Ishikawa (cell line): ENCODE measurements around the gene BRAT1.

Experiments
- CEBPB ChIP-seq: IDR thresholded peaks from 2 replicates; pipeline ENCODE4 v1.6.1; 2012
- CREB1 ChIP-seq: IDR thresholded peaks from 2 replicates; pipeline ENCODE4 v1.6.1; 2012; ENCODE audit warnings: low read depth
- EGR1 ChIP-seq: IDR thresholded peaks from 2 replicates; pipeline ENCODE4 v1.6.1; 2012
- EP300 ChIP-seq: IDR thresholded peaks from 2 replicates; pipeline ENCODE4 v1.6.1; 2012; ENCODE audit warnings: borderline replicate concordance
- MAX ChIP-seq: IDR thresholded peaks from 2 replicates; pipeline ENCODE4 v1.6.1; 2012
- NFIC ChIP-seq: IDR thresholded peaks from 2 replicates; pipeline ENCODE4 v1.6.1; 2012
- REST ChIP-seq: IDR thresholded peaks from 2 replicates; pipeline ENCODE4 v1.6.1; 2012; ENCODE audit warnings: low read depth, mild to moderate bottlenecking
- TAF1 ChIP-seq: IDR thresholded peaks from 2 replicates; pipeline ENCODE4 v1.6.1; 2012; ENCODE audit warnings: low read depth, mild to moderate bottlenecking
- TCF12 ChIP-seq: IDR thresholded peaks from 2 replicates; pipeline ENCODE4 v1.6.1; 2012; ENCODE audit warnings: low read depth
- TEAD4 ChIP-seq: IDR thresholded peaks from 2 replicates; pipeline ENCODE4 v1.6.1; 2012
- USF1 ChIP-seq: IDR thresholded peaks from 2 replicates; pipeline ENCODE4 v1.6.1; 2012
- YY1 ChIP-seq: IDR thresholded peaks from 2 replicates; pipeline ENCODE4 v1.6.1; 2012; ENCODE audit warnings: low read depth
- ZBTB7A ChIP-seq: IDR thresholded peaks from 2 replicates; pipeline ENCODE4 v1.6.1; 2012; ENCODE audit warnings: low read depth

- TF ChIP-seq REST, result no peak
- TF ChIP-seq EP300, result peak; percentile 47
- TF ChIP-seq ZBTB7A, result no peak; the same call in 1 of the 2 replicates
- no peak for TF ChIP-seq MAX
- 0 out of 2 replicates have a peak, but pooled peaks have one; percentile 25 for TF ChIP-seq TCF12
- TF ChIP-seq TEAD4, result no peak
- no peak for TF ChIP-seq TAF1
- TF ChIP-seq NFIC, result peak; percentile 20; the same call in 1 of the 2 replicates
- TF ChIP-seq CREB1, result no peak
- no peak for TF ChIP-seq CEBPB
- TF ChIP-seq USF1, result no peak
- no peak for TF ChIP-seq YY1
- 0 out of 2 replicates have a peak, but pooled peaks have one; percentile 24 for TF ChIP-seq EGR1
Observed at GRCh38 chr7:2527505-2528467, 27.5 kb downstream of the BRAT1 start.
